Stimulated activated CD4-positive, alpha-beta T cell treated with anti-CD3 and anti-CD28 coated beads, Interleukin-12 subunit alpha, Interleukin-12 subunit beta, amount 100 ng/mL, for 24 hours (primary cell): ENCODE measurements around the gene PEPD.
"Not testable (repeated sequence)": the region's sequence is repeated elsewhere in the genome, so short reads cannot be mapped to it uniquely, and the experiment has no call there.

ENCODE experiments used
- DNase-seq, 2 experiments: peaks; one replicate each; pipeline ENCODE4 v3.0.0-alpha.2; 2020; ENCODE audit warnings: low read depth in 2 of 2

PEPD gene

DNA sequence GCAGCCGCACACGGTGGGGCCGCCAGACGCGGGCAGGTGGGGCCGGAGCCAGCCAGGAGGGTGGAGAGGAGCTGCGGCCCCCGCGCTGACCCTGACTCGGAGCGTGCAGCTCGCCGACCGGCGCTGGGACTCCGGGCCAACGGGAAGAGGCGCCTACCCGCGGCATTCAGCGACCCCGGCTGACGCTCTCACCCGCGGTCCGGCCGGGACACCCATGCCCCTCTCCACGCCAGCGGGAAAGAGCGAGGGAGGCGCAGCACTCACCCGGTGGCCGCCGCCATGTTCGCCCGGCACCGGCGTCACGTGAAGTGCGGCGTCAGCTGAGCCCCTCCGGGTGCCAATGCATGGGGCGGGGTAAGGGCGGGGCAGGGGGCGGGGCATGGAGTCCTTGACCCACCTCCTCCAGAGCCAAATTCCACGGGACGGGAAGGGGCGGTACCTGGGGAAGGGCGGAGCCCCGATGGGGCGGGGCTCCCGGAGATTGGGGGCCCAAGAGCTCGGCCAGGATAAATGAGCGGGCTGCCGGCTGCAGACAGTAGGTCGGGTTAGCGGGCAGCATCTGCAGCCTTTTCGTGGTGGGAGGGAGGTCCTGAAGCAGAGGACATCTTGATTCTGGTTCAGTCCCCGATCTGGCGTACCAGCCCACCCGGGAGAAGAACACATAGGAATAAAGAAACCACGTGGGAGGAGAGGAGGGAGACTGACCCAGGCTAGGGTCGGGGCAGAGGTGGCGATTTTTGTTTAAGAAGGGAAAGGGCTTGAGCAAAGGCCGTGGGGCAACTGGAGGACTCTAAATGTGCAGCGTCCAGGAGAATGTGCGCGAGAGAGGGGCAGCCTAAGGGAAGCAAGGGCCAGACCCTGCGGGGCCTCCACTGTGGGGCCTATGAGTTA, at the start of gene PEPD:
Gene PEPD (minus strand): TSS at position 312 of the 891 bp plus-strand sequence. CDS start 31 bp downstream, at position 281.
- DNase-seq = peak; percentile 81 to 85

GRCh38 chr19:33569821-33570220, 48.2 kb upstream of the PEPD start:
- DNase-seq = no peak

GRCh38 chr19:33568706-33569105, 47.1 kb upstream of the PEPD start:
- DNase-seq = no peak

- no peak for DNase-seq
These were observed 43.3 kb upstream of the PEPD start for GRCh38 chr19:33564836-33565338.

DNA sequence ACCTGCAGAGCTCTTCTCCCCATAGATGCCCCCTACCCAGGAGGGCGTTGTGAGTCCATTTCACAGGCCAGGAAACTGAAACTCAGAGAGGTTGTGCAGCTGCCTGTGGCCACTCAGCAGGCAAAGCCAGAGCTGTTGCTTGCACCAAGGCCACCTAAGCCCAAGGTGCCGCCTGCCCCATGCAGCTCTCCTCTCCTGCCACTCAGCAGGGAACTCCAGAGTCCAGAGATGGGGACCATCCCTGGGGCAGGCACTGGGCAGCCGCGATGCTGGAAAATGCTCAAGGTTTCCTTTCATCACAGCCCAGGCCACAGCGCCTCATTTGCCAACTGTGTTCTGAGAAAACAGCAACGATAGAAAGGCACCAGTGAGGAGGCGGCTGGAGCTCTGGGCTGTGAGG, 41.0 kb upstream of the PEPD start:
- DNase-seq = no peak

- DNase-seq = not testable (repeated sequence)
These were observed 40.1 kb upstream of the PEPD start for GRCh38 chr19:33561666-33562065.

GRCh38 chr19:33561261-33561660, 39.7 kb upstream of the PEPD start:
- no peak for DNase-seq

DNA sequence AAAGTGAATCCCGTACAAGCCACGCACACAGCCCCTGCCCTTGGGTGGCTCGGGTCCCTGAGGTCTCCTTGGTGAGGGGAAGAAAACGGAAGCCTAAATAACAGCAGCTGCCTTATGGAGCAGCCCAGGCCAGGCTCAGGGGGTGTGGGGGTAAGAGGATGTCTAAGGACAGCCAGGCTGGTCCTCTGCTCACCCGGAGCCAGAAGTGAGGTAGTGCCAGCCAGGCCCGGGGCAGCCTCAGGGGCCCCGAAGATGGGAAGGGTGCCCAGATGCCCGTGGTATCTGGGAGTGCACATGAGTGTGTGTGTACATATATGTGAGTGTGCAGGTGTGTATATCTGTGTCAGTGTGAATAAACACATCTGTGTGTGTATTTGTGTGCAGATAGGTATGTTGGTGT, 38.4 kb upstream of the PEPD start:
- DNase-seq = no peak

DNA sequence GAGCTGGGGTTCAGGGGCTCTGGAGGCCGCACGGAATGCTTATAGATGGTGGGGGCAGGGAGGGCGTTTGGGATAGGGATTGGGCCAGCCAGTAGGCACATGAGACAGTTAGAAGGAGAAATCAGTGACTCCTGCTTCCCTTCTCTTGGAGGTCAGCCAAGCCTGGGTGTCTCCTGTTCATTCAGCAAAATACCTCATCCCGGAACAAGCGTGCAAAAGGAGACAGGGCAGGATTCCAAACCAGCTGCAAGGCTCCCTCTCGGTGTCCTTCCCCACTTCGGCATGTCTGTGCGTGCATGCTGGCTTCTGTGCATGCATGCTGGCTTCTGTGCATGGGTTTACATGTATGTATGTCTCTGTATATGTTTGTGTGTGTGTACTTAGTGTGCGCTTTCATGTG, 37.3 kb upstream of the PEPD start:
- DNase-seq = no peak

- no peak for DNase-seq
These were observed 36.6 kb upstream of the PEPD start for GRCh38 chr19:33558151-33558550.

- DNase-seq = no peak
These were observed 36.1 kb upstream of the PEPD start for GRCh38 chr19:33557720-33558119.

DNA sequence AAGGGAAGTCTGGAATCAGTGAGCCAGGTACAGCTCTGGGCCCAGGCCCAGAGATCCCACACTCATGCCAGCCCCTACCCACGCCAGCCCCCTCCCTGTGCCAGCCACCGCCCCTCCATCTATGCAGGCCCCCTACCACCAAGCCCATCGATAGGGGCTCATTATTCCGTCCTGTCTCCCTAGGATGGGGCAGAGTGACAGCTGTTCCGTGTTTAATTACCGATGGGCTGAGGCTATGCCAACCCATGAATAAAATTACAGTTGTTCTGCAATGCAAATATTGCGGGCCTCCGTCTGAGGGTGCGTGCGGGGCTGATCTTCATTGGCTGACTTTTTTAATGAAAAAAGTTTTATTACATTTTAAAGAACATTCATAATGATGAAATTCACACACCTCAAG, 35.6 kb upstream of the PEPD start:
- no peak for DNase-seq

DNA sequence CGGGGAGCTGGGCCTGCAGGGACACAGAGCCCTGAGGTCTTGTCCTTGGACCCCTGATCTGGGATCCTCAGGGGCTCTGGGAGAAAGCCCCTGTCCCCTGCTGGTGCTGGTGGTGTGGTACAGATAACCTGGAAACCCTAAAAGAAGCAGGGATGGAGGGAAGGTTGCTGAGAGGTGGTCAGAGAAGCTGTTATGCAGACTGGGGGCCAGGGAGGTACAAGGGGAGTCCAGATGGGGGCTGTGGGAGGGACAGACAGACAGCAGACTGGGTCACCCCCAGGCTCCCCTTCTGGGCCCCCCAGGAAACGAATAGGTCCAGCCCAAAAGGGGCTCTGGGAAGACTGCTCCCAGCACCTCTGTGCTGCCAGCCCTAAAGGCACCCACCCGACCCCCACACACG, 34.7 kb upstream of the PEPD start:
- DNase-seq = no peak

GRCh38 chr19:33555726-33556125, 34.1 kb upstream of the PEPD start:
- DNase-seq = not testable (repeated sequence)

- no peak for DNase-seq
These were observed 33.2 kb upstream of the PEPD start for GRCh38 chr19:33554821-33555220.

DNA sequence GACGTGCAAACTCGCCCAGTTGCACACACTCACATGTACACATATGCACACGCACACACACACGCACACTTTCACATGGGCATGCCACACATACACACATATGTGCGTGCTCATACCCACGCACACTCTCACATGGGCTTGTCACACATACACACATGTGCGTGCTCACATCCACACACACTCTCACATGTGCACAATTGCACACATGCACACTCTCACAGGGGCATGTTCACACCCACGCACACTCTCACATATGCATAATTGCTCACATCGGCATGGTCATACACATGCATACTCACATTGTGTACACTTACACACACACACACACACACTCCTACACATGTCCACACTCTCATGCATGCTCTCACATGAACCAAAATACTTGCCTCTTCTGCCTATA, 32.8 kb upstream of the PEPD start:
- DNase-seq = no peak

DNA sequence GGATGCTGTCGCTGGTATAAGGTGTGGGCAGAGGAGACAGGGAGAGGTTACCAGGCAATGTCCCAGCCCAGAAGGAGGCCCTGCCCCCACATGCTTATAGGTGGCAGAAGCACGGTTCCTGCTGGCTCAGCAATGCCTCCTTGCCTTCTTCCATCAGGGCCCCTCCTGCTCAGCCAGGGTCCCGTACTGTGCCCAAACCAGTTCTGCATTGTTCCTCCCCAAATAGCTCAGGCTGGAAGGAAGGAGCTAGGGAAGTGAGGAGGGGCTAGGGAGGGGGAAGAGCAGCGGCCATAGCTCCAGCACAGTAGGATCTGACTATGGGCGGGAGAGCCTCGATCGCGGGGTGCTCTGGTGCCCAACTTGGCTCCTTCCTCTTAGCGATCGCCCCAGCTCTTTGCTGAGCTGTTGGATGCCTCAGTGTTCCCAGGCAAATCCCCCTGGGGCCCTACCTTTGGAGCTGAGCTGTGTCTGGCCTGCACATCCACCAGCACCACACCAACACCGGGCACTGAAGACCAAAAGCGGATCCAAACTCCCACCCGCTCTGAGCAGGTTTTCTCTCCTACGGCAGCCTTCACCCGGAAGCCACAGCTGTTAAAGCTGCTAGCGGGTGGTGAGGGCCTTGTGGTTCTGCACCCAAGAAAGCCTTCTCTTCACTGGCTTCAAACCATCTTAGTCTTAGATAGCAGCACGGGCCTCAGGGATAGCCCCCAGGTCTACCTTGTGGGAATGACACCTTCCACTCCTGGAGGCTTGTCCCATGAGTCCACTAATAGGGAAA, 32.1 kb upstream of the PEPD start:
- DNase-seq = no peak

- DNase-seq = no peak
These were observed 31.3 kb upstream of the PEPD start for GRCh38 chr19:33552928-33553279.

DNA sequence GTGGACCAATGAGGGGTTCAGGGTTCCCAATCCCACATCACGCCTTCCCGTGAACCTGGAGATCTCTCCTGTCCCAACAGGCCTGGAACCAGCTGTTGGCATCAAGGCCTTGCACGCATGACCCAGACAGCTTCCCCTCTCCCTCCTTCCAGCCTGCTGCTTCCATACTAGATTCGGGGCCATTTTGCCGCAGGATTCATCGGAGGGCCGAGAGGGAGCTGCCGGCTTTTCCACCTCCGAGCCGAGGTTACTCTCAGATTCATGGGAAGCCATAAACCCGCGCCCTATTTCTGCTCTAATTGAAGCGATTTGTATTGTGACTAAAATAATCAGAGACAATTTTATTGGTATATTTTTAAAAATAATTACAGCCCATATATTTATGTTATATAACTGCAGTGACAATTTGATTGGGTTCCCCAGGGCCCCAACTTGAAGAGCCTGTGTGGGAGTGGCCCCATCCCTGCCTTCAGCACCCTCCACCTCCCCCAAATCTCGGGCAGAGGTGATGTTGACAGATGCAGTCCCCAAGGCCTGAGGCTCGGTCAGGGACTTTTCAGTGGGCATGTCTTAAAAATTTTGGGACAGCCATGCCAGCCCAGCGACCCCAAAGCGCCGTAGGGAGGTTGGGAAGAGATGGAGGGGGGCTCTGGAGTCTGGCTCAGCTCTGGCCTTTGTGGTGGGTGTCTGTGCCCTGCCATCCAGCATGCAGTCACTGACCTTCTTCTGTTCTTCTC, 30.8 kb upstream of the PEPD start:
- DNase-seq = no peak

DNA sequence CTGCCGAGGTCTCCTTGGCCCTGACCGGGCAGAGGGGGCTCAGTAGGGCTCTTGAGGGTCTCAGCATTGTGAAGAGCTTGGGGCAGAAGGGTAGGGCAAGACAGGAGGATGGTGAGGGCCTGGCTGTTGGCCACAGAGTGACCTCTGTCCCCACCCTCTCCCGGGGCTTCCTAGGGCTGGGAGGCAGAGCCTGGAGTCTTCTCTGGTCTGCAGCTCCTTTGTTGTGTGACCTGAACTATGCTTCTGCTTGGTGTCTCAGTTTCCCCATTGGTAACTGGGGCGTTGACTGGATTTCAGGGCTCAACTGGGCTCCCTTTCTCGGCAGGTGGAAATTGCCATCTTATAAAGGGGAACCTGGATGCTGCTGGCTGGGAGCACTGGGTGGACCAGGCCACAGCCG, 30.1 kb upstream of the PEPD start:
- DNase-seq = no peak

DNA sequence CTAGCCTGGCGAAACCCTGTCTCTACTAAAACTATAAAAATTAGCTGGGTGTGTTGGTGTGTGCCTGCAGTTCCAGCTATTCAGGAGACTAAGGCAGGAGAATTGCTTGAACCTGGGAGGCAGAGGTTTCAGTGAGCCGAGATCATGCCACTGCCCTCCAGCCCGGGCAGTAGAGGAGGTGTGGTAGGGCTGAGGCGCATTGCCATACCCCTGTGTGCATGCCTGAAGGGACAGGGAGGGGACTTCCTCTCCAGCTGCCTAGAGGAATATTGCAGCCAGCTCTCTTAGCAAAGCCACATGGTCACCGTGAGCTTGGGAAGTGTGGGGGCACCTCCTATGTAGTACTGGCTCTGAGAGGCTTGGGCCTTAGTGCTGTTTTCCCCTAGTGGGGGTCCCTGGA, 29.2 kb upstream of the PEPD start:
- no peak for DNase-seq

DNA sequence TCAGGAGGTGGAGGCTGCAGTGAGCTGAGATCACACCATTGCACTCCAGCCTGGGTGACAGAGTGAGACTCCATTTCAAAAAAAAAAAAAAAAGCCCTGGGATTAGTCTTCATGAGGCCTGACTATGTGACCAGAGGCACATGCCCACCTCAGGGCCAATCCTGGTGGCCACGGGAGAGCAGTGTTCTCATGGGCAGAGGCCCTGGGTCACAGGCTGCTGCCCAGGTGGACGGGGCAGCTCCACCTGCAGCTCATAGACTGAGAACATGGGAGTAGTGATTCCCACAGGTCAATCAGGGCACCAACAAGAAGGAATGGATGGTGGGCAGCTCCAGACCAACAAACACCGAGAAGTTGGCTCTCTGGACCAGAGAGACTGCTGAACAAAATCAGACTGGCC, 26.1 kb upstream of the PEPD start:
- DNase-seq = no peak
